T follicular helper cell (primary cell): Measurements from ENCODE around the gene UBE2E2.

Source experiments
- DNase-seq: peaks from one replicate; pipeline ENCODE4 v3.0.0-alpha.2; 2020; ENCODE audit warnings: low read depth

The UBE2E2 gene

DNA sequence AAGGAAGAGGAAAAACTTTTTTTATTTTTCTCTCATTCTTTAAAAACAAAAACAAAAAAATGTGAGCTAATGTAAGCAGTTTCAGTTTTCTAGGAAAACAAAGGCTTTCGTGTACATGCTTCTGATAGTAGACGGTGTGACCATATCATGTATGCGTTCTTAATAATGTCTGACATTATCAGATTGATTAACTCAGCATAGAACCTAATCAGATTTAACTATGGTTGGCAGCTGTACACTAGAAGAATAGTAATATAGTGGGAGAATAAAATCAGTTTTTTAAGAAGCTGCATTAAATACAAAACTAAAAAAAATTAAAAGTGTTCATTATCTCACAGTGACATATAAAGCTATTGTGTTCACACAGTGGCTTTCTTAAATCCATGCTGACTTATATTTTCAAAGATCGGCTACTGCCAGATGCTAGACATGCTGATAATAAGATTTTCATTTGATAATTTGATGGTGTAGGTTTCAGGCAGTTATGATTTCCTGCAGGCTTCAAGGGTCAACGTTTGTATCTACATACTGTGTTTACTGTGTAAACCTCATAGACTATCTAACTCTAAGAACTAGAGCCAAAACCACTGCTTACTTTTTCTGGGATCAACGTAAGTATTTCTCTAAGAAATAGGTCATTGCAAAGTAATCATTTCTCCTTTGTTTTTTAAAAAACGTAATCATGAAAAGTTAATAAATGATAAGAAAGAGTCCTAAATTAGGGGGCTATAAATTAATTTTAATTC, 74.0 kb downstream of the UBE2E2 start:
- DNase-seq = no peak

DNA sequence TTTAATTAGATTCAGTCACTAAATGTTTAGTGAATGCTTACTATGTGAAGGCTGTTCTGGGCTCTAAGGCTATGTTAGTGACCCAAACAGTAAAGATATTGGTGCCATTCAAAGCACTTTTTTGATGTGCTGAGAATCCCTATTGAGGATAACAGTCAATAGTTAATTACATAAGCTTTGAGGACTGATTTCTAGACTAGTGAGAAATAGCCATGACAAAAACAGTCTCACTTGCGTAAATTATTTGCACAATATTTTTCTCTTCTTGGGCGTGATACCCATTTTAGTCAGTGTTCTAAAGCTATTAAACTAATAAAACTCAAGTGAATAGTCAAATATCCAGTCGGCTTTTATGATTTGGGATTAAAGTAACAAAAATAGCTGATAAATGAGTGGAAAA, 74.6 kb downstream of the UBE2E2 start:
- no peak for DNase-seq

DNA sequence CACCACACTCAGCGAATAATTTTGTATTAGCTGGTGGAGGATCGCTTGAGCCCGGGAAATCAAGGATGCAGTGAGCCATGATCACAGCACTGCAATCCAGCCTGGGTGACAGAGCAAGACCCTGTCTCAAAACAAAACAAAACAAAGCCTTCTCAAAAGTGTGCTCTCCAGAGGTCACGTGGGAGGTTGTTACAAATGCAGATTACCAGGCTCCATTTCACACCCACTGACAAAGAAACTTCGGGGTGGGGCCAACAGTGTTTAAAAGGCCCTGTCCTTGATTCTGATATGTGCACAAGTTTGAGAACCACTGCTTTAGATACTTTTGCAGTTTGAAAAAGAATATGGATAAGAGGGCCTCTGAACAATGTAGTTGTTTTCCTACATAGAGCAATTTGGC, 80.5 kb downstream of the UBE2E2 start:
- DNase-seq = no peak

DNA sequence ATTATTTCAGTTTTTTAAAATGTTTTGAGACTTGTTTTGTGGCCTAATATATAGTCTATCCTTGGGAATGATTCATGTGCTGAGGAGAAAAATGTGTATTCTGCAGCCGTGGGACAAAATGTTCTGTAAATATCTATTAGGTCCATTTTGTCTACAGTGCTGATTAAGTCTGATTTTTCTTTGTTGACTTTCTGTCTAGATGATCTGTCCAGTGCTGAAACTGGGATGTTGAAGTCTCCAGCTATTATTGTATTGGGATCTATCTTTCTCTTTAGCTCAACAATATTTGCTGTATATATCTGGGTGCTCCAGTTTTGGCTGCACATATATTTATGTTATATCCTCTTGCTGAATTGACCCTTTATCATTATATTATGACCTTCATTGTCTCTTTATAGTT, 85.2 kb downstream of the UBE2E2 start:
- DNase-seq = no peak

DNA sequence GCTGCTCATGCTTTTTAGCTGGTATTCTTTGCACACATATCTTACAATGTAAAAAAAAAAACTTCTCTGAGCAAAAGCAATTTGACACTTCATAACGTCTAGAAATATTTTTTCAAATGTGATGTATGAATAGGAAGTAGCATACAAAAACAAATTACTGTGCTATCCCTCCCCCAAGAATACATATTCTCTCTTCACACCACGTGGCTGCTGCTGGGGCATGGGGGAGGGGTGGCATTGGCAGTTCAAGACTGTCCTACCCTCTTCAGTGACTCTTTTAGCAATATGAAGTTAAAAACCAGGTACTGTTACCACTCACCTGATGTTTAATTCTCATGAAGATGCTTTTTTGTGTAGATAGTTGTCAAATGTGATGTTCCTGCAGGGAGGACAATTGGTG, 85.6 kb downstream of the UBE2E2 start:
- no peak for DNase-seq

DNA sequence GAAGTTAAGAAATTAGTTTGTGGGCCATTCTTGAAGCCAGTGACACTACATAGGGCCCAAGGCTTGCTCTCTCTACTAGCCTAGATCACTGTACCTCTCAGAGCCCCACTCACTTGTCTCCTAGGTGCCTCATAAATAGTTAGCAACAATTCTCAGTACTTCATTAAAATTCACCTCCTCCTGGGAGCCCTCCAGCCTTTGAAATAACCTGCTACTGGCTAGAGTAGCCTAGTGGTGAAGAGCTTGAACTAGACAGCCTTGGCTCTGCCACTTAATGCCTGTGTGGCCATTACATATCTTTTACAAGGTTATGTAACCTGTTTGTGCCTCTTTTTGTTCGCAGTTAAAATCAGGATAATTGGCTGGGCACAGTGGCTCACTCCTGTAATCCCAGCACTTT, 89.3 kb downstream of the UBE2E2 start:
- DNase-seq = no peak

DNA sequence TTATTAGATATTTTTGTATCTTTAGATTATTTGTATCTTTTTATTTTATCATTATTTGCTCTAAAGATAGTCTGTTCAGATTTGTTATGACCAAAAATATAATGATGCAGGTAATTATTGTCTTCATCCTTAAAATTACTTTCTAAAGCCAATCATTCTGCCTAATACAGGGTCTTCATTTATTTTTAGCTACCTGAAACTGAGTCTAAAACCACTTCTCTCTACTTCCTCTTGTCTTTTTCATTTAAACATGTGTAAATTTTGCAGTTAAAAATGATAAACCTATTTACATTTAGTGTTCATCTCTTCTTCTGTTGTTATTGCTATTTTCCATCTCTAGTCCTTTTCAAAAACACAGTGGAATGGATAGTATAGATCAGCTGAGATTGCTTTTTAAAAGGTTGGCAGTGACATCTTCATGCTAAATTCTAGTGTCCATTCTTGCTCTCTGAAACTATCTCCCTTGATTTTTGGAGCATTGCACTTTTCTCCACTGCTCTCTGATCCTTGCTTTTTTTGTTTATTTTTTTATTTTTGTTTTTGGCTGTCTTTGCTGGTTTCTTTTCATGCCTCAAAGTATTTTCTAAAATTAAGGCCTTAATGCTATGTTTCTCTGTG, 91.8 kb downstream of the UBE2E2 start:
- no peak for DNase-seq

DNA sequence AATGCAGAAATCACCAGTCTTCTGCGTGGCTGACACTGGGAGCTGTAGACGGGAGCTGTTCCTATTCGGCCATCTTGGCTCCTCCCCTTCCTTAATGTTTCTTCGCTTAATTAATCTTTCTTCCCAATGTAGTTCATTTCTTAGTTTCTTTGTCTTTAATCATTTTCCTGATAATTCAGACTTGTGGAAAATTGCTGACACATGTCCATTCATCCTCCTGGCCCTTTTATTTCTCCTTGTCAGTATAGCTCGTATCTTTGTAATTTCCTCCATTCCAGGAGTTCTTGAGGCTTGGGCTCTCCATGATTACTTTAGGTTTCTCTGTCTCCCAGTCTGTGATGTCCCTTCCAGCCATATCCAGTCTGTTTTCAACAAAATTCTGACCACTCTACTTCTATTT, 98.7 kb downstream of the UBE2E2 start:
- no peak for DNase-seq

DNA sequence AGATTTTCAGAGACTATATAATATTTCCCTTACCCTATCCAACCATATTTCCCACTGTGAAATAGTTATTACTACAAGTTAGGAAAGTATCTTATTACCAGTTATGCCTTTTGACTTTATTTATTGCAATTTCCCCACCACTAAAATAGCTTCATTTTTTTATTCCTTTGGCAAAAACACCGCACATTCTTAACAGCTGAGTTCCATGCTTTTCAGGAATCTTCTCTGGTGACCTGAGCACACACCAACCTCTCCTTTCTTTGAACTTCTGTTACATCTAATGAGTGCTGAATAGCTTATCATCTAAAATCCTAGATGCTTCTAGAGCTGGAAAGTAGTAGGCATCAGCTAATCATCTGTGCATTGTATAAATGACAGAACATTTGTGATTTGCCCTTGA, 99.1 kb downstream of the UBE2E2 start:
- no peak for DNase-seq

DNA sequence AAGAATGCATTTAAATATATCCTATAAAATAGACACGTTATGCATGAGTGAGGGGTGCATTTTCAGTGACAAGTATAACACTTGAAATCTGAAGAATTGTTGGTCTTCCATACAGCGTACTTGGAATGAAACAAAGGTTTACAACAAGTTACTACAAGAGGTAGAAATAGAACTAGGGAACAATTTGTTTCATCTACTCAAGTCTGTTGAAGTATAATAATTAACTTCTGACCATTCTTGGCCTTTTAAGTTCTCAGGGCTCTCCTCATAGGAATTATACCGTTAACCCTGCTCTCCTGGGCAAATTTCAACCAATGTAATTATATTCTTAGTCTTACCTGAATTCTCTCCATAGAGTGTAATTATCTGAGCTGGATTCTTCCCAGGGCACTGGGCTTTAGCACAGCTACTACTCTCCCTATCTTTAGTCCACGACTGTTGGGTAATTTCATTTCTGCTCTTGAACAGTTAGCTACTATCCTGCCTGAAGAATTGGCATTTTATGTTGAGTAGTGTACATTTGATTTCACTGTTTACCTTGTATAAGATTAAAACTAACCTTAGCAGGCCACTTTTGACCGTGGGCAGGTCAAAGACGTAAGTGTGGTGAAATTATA, 100.6 kb downstream of the UBE2E2 start:
- DNase-seq = no peak

DNA sequence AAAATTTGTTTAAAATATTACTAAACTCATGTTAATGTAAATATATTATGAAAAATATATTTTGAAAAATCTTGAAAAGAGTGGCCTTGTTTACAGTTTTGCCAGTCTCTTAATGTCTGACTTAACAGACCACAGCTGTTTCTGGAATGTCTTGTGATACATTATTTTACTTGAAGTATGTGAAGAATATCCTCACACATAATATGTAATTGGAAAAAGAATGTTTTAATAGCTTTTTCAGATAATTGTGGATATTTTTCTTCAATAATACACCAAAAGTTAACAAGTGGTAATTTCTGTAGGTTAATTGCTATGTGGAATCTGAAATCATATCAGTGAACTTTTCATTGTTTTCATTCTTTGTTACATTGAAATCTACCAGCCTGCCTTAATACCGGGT, 101.3 kb downstream of the UBE2E2 start:
- no peak for DNase-seq

DNA sequence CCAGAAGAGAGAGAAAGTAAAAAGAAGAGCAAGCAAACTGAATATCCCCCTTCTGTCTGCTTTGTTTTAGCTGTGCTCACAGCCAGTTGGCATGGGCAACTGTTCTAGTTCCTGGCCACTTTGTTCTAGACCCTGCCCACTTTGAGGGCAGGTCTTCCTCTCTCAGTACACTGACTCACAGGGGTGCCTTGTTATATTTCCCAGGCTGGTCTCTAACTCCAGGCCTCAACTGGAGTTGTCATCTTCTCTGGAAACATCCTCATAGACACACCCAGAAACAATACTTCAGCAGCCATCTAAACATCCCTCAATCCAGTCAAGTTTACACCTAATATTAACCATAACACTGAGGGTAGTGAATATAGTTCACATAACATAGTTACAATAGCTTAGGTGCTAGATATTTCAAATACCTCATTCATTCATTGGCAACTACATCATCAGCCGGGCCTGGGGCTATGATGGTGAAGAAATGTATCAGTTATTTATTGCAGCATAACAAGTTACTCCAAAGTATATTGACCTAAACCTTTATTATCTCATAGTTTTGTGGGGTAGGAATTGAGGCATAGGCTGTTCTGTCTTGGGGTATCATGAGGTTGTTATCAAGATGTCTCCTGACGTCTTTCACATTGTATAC, 106.0 kb downstream of the UBE2E2 start:
- no peak for DNase-seq

DNA sequence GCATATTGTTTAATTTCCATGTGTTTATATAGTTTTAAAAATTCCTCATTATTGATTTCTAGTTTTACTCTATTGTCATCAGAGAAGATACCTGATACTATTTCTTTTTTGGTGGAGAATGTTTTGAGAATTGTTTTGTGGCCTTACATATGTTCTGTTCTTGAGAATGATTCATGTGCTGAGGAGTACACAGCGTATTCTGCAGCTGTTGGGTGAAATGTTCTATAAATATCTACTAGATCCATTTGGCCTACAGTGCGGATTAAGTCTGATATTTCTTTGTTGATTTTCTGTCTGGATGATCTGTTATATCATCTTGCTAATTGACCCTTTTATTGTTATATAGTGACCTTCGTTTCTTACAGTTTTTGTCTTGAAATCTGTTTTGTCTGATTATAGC, 109.7 kb downstream of the UBE2E2 start:
- DNase-seq = no peak

DNA sequence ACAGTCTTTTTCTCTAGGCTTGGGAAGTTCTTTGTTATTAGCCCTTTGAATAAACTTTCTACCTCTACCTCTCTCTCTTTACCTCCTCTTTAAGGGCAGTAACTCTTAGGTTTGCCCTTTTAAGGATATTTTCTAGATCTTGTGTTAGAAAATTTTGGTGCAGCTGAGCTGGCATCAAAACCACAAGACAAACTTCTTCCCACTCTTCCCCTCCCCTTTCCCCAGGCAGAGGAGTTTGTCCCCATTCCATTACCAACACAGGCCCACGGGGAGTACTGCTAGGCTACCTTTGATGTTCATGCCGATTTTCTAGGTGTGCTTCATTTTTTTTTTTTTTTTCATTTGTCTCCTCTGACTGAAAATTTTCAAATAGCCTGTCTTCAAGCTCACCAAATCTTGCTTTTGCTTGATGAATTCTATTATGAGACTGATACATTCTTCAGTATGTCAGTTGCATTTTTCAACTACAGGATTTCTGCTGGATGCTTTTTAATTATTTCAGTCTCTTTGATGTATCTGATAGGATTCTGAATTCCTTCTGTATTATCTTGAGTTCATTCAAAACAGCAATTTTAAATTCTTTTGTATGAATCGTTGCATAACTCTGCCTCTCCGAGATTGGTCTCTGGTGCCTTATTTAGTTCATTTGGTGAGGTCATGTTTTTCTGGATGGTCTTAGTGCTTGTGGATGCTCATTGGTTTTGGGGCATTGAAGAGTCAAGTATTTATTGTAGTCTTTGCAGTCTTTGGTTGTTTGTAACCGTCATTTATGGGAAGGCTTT, 112.0 kb downstream of the UBE2E2 start:
- DNase-seq = no peak

DNA sequence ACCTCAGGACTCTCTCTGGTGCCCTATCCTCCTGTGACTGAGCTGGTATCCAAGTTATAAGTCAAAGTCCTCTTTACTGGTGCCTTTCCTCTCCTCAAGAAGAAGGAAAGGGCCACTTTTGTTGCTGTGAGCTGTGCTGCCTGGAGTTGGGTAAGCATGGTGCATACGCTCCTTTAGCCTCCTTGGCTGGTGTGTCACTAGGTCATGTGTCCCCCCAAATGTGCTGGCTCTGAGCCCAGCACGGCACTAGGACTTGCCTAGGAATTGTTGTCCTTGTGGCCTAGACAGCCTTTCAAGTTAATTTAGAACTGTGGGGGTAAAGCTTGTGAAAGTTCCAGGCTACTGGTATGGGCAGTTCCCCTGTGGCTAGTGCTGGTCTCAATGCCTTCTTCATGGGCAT, 113.8 kb downstream of the UBE2E2 start:
- no peak for DNase-seq

DNA sequence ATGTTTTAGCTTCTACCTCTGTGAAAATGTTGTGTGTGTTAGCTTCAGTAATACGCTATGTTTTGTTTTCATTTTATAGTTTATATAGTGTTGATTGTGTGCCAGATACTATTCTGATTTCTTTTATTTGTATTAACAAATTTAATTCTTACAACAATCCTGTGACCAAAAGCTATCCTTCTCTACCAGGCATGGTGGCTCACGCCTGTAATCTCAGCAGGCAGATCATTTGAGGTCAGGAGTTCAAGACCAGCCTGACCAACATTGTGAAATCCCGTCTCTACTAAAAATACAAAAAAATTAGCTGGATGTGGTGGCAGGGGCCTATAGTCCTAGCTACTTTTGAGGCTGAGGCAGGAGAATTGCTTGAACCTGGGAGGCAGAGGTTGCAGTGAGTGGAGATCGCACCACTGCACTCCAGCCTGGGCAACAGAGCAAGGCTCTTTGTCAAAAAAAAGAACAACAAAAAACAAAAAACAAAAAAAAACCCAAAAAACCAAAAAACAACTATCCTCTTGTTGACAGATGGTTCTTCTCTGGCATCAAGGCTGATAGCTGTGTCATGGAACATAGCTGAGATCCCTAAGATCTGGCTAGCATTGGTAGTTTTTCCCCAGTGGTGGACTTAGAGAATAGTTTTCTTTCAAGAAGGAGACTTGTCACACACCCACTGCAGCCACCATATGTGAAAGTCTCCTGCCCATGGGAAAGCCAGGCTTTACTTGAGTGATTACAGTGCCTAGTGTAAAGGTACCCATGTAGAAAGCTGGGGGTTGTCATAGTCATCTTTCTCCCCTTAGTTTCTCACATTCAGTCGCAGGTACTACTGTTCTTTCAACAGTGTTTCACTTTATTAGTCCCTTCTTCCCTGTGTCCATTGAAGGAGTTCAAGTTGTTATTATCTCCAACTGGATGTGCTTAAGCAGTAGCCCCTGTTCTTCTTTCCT, 116.5 kb downstream of the UBE2E2 start:
- DNase-seq = no peak

DNA sequence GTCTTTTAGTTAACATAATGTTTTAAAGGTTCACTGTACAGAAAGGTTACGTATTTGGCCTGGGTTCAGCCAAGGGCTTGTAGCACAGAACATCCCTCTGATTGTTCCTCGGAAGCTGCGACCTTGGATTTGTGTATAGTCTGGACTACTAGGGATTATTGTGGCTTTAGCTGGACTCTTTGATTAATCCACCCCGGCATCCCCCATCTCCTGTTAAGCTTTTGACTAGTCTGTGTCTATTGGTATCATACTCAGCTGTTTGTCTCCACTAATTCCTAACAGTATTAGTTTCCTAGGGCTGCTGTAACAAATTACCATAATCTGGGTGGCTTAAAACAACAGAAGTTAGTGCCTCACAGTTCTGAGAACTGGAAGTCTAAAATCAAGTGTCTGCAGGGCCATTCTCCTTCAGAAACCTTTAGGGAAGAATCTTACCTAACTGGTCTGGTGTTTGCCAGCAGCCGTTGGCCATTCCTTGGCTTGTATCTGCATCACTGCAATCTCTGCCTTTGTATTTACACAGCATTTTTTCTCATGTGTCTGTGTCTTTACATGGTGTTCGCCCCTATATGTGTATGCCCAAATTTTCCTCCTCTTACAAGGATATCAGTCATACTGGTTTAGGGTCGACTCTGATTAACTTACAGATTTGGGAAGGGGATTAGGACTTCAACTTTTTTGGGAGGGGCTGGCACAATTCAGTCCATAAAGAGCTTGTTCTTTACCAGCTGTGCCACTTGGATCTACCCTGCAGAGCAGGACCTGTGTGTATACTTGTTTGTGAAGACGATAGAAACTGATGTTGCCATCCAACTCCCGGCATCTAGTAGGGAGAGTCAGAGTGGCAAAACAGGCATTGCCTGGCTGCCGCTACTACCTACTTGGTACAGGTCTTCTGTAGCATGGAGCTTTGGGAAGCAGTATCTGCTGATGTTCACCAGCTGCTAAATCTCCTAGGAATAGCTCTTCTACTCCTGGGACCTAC, 117.8 kb downstream of the UBE2E2 start:
- DNase-seq = no peak

DNA sequence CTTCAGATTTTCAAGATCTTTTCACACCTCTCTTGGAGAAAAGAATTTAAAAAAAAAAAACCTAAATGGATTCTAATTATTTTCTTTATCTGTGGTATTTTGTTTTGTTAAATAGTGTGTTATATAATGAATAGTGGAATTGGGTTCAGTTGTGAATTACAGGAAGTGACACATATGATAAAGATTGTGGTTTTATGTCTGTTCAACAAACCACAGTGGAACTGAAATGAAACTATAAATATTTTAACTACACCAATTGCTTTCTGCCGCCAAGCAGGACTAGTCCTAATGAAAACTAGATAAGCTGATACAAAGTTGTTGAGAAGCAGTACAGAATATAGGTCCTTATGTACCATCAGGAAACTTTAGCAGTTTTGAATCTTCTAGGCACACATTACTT, 121.6 kb downstream of the UBE2E2 start:
- no peak for DNase-seq

DNA sequence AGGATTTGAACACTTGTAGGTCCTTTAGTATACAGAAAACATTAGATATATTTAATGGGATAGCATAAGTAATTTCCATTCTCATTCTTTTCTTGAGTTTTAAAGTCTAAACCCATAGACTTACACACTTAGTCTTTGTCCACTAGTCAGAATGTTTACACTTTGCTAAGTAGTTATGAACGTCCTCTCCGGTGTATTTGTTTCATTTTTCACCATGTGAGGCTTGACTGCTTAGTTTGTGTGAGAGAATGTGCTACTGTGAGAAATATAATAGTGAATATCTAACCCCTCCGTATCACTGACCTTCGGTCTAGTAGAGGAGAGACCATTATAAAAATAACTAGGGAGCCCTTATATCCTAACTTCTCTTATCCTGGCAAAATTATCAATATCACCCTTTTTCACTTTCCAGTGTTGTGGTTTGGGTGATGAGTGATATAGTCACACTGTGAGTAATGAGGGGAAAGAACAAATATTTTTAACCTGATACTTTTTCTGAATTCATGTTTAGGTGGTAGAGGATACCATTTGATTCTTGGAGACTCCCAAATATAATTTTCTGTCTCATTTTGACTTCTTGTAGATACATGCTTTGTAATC, 122.4 kb downstream of the UBE2E2 start:
- DNase-seq = no peak
